Chondrocyte (in vitro differentiated cells): Measurements from ENCODE around the gene LRRC27. TPM values are rescaled to one million over a fixed set of nuclear protein-coding genes. Genes with fewer than 3 reads are reported as not detected.
A peak's percentile ranks its signal among the peaks of the same experiment; 100 is the strongest.

Source experiments
- DNase-seq: peaks from one replicate; pipeline ENCODE4 v3.0.0; 2021; ENCODE audit warnings: mixed read lengths, low spot score
- H3K27ac Mint-ChIP-seq: one replicate; pipeline ENCODE4 v1.8.0; 2021; ENCODE audit warnings: mild to moderate bottlenecking, moderate library complexity, mixed read lengths; ENCODE audit not compliant: unreplicated experiment
- H3K27me3 Mint-ChIP-seq: 2 replicates; pipeline ENCODE4 v1.8.0; 2021; ENCODE audit warnings: low read depth, mixed read lengths
- H3K36me3 Mint-ChIP-seq: 2 replicates; pipeline ENCODE4 v1.8.0; 2021; ENCODE audit warnings: low read depth, mixed read lengths
- H3K4me1 Mint-ChIP-seq: 2 replicates; pipeline ENCODE4 v1.8.0; 2021; ENCODE audit warnings: low read depth, mild to moderate bottlenecking, mixed read lengths
- H3K4me3 Mint-ChIP-seq: one replicate; pipeline ENCODE4 v1.8.0; 2021; ENCODE audit warnings: mild to moderate bottlenecking, moderate library complexity, mixed read lengths; ENCODE audit not compliant: unreplicated experiment
- H3K9me3 Mint-ChIP-seq: 2 replicates; pipeline ENCODE4 v1.8.0; 2021; ENCODE audit warnings: low read depth, mixed read lengths
- CTCF ChIP-seq: fragments of 200-600 bp; sonication (generic); IDR thresholded peaks from 2 replicates; pipeline ENCODE4 v1.5.0; 2021; ENCODE audit warnings: antibody characterized with exemption, mild to moderate bottlenecking, moderate library complexity
- total RNA-seq: library from RNA; stranded (reverse); gene quantifications from 3 replicates; pipeline ENCODE4 v1.2.1, GENCODE V29; 2021

Gene LRRC27
- total RNA-seq, 1 donor from 2014 or later = 13.2 TPM

GRCh38 chr10:132344386-132344785 lies 12.4 kb downstream of the LRRC27 start:
- Mint-ChIP-seq H3K9me3 (peaks cover 2% of the 10 kb centered on the region), H3K4me3 (no peak overlapping the region), H3K27ac (no peak overlapping the region), H3K4me1 (no peaks in the 10 kb centered on the region), H3K27me3 (no peaks in the 10 kb centered on the region), H3K36me3 (peaks cover 26% of the 10 kb centered on the region)
- DNase-seq = no peak
- no peak for TF ChIP-seq CTCF

GRCh38 chr10:132345345-132345744 lies 13.4 kb downstream of the LRRC27 start:
- Mint-ChIP-seq H3K4me3 (no peak overlapping the region), H3K4me1 (no peaks in the 10 kb centered on the region), H3K27ac (no peak overlapping the region), H3K27me3 (no peaks in the 10 kb centered on the region), H3K9me3 (peaks cover 2% of the 10 kb centered on the region), H3K36me3 (peaks cover 26% of the 10 kb centered on the region)
- DNase-seq = peak; percentile 64
- no peak for TF ChIP-seq CTCF

GRCh38 chr10:132346806-132347205 lies 14.8 kb downstream of the LRRC27 start:
- peak; percentile 62 for DNase-seq
- Mint-ChIP-seq H3K4me3 (no peak overlapping the region), H3K27me3 (no peaks in the 10 kb centered on the region), H3K4me1 (no peaks in the 10 kb centered on the region), H3K36me3 (peaks cover 22% of the 10 kb centered on the region), H3K9me3 (peaks cover 2% of the 10 kb centered on the region), H3K27ac (no peak overlapping the region)
- no peak for TF ChIP-seq CTCF

- Mint-ChIP-seq H3K4me3 (no peak overlapping the region), H3K4me1 (no peaks in the 10 kb centered on the region), H3K9me3 (no peaks in the 10 kb centered on the region), H3K36me3 (peaks cover 18% of the 10 kb centered on the region), H3K27ac (no peak overlapping the region), H3K27me3 (no peaks in the 10 kb centered on the region)
- TF ChIP-seq CTCF = no peak
- DNase-seq = peak; percentile 90
Observed at GRCh38 chr10:132347211-132347930, 15.4 kb downstream of the LRRC27 start.

GRCh38 chr10:132347931-132348267 lies 15.9 kb downstream of the LRRC27 start:
- Mint-ChIP-seq H3K27me3 (no peaks in the 10 kb centered on the region), H3K36me3 (peaks cover 16% of the 10 kb centered on the region), H3K4me3 (no peak overlapping the region), H3K9me3 (no peaks in the 10 kb centered on the region), H3K4me1 (no peaks in the 10 kb centered on the region), H3K27ac (no peak overlapping the region)
- no peak for TF ChIP-seq CTCF
- DNase-seq = peak; percentile 51
